Upper lobe of right lung (tissue), 1 donor: ENCODE measurements around the gene ECEL1. TPM values are rescaled to one million over a fixed set of nuclear protein-coding genes. Genes with fewer than 3 reads are reported as not detected.
"Not testable (repeated sequence)": the region's sequence is repeated elsewhere in the genome, so short reads cannot be mapped to it uniquely, and the experiment has no call there.

ENCODE experiments used
- ATAC-seq: fragments of 200-7000 bp; cut with Tn5 transposase; one replicate; pipeline ENCODE4 v1.9.1; 2020; ENCODE audit warnings: mild to moderate bottlenecking, moderate library complexity
- DNase-seq: peaks from one replicate; pipeline ENCODE4 v3.0.0-alpha.2; 2020
- H3K27ac ChIP-seq: fragments of 200-600 bp; one replicate; pipeline ENCODE4 v1.8.0; 2022
- H3K27me3 ChIP-seq: fragments of 200-600 bp; one replicate; pipeline ENCODE4 v1.8.0; 2022; ENCODE audit warnings: mild to moderate bottlenecking
- H3K36me3 ChIP-seq: fragments of 200-600 bp; one replicate; pipeline ENCODE4 v1.8.0; 2022
- H3K4me1 ChIP-seq: fragments of 200-600 bp; one replicate; pipeline ENCODE4 v1.8.0; 2022
- H3K4me3 ChIP-seq: fragments of 200-600 bp; one replicate; pipeline ENCODE4 v1.8.0; 2022; ENCODE audit warnings: mild to moderate bottlenecking
- H3K9me3 ChIP-seq: fragments of 200-600 bp; one replicate; pipeline ENCODE4 v1.8.0; 2022
- CTCF ChIP-seq: fragments of 200-600 bp; IDR thresholded peaks from one replicate; pipeline ENCODE4 v1.8.0; 2022; ENCODE audit warnings: antibody characterized with exemption
- intact Hi-C: fragments of 100-400 bp; cut with DNase I; formaldehyde crosslinking; loops from one replicate; pipeline ENCODE4 v1.11.0; 2022
- total RNA-seq: library from RNA; stranded (reverse); fragmentation: NEBNext Ultra II Directional; extraction: Animal tissue kit (Norgen Biotek cat#: 25700); gene quantifications from one replicate; pipeline ENCODE4 v1.2.1, GENCODE V29; 2021
- donor health status: DM: no; HTN: yes; CAD: no; lungs with severe emphysema.

Gene ECEL1
- total RNA-seq, 1 donor from 2014 or later, result not detected

- intact Hi-C loops, result no loop called here
- Histone ChIP-seq H3K36me3 (no peaks in the 10 kb centered on the region), H3K9me3 (no peaks in the 10 kb centered on the region), H3K4me3 (no peak overlapping the region), H3K27me3 (no peaks in the 10 kb centered on the region), H3K4me1 (no peaks in the 10 kb centered on the region), H3K27ac (no peak overlapping the region)
- DNase-seq, result peak; percentile 59
- no peak for TF ChIP-seq CTCF
- no peak for ATAC-seq
These were observed 46.4 kb downstream of the ECEL1 start for GRCh38 chr2:232441147-232441651.

- H3K4me3 ChIP-seq, H3K4me1 ChIP-seq, H3K27me3 ChIP-seq, H3K9me3 ChIP-seq, intact Hi-C loops, H3K36me3 ChIP-seq, H3K27ac ChIP-seq: not testable (repeated sequence)
- DNase-seq, result peak; percentile 91
- TF ChIP-seq CTCF, result peak; percentile 87
- ATAC-seq, result peak; percentile 88
These were observed 47.2 kb downstream of the ECEL1 start for GRCh38 chr2:232440220-232441018.

GRCh38 chr2:232439758-232440135, 47.9 kb downstream of the ECEL1 start:
- no peaks in the 10 kb centered on the region for H3K9me3 ChIP-seq
- no peaks in the 10 kb centered on the region for H3K27me3 ChIP-seq
- H3K27ac ChIP-seq, result no peak overlapping the region
- no peaks in the 10 kb centered on the region for H3K4me1 ChIP-seq
- no peak overlapping the region for H3K4me3 ChIP-seq
- intact Hi-C loops, result loop anchor here (10.0 kb wide), 1 partner anchor 515 kb away; the partner anchor contains the start of gene NPPC
- no peaks in the 10 kb centered on the region for H3K36me3 ChIP-seq
- peak; percentile 43 for TF ChIP-seq CTCF
- DNase-seq (peak; percentile 52), ATAC-seq (no peak)

- TF ChIP-seq CTCF, result peak; percentile 57
- Histone ChIP-seq H3K27ac (no peak overlapping the region), H3K27me3 (no peaks in the 10 kb centered on the region), H3K4me3 (no peak overlapping the region), H3K36me3 (no peaks in the 10 kb centered on the region), H3K4me1 (no peaks in the 10 kb centered on the region), H3K9me3 (no peaks in the 10 kb centered on the region)
- intact Hi-C loops, result loop anchor here (10.0 kb wide), 1 partner anchor 514 kb away; the partner anchor contains the start of gene NPPC
- DNase-seq (peak; percentile 66), ATAC-seq (peak; percentile 70)
These were observed 48.5 kb downstream of the ECEL1 start for GRCh38 chr2:232438951-232439757.

- H3K4me3 ChIP-seq, result no peak overlapping the region
- intact Hi-C loops, result loop anchor here (10.0 kb wide), 1 partner anchor 513 kb away; the partner anchor contains the start of gene NPPC
- no peak for TF ChIP-seq CTCF
- DNase-seq (peak; percentile 21), ATAC-seq (no peak)
- H3K27me3 ChIP-seq, result no peaks in the 10 kb centered on the region
- H3K27ac ChIP-seq, result no peak overlapping the region
- no peaks in the 10 kb centered on the region for H3K4me1 ChIP-seq
- no peaks in the 10 kb centered on the region for H3K36me3 ChIP-seq
- no peaks in the 10 kb centered on the region for H3K9me3 ChIP-seq
These were observed 49.5 kb downstream of the ECEL1 start for GRCh38 chr2:232438091-232438490.
